Jurkat, Clone E6-1 (cell line): ENCODE results near the gene NSL1.
"Not testable (repeated sequence)": the region's sequence is repeated elsewhere in the genome, so short reads cannot be mapped to it uniquely, and the experiment has no call there.

ENCODE experiments used
- DNase-seq: peaks from one replicate; pipeline ENCODE4 v3.0.0-alpha.2; 2011; ENCODE audit warnings: low read depth, low spot score
- H3K4me3 ChIP-seq: 2 replicates; pipeline ENCODE4 v1.5.1; 2011; ENCODE audit warnings: mild to moderate bottlenecking, low read length, control low read depth, moderate library complexity

NSL1 gene

DNA sequence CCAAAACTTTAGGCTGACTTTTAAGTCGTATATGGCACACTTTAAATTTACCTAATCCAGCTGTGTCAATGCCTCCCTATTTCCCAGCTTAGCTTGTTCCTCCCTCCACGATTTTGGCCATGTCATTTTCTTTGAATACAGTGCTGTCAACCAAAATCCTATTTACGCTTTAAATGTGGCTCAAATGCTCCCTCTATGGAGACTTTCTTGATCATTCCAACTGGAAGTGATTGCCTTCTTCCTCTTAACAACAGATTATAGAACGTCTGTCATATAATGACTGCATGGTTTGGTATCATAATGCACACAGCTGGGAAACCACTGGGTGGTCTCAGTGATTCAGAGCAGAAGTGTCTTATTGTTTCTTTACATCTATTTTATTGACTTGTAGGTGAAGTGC lies 73.1 kb downstream of the NSL1 start:
- DNase-seq = no peak
- H3K4me3 ChIP-seq = no peak overlapping the region

DNA sequence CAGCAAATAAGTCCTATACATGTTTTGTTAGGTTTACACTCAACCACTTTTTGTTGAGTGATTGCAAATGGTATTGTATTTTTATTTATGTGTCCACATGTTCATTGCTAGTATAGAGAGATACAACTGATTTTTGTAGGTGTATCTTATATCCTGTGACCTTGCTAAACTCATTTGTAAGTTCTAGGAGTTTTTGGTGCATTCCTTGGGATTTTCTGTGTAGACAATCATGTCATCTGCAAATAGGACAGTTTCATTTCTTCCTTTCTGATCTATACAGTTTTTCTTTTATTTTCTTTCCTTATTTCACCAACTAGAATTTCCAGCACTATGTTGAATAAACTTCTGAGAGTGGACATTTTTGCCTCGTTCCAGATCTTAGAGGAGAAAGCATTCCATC lies 75.4 kb downstream of the NSL1 start:
- H3K4me3 ChIP-seq = no peak overlapping the region
- DNase-seq = no peak

DNA sequence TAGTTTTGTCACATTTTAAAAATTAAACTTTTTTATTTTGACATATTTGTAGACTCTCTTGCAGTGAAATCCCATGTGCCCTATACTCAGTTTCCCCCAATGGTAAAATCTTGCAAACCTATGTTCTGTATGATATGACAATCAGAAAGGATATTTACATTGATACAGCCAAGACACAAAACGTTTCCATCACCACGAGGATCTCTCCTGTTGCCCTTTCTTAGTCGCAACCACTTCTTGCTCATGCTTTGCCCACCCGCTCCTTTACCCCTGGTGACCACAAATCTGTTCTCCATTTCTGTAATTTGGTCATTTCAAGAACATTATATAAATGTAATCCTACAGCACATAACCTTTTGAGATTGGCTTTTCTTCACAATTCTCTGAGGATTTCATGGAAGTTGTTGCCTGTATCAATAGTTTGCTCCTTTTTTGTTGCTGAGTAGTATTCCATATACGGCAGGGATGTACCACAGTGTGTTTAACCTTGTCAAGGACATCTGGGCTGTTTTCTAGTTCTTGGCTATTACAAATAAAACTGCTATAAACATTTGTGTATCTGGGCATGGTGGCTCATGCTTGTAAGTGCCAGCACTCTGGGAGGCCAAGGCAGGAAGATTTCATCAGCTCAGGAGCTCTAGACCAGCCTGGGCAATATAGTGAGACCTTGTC lies 78.0 kb downstream of the NSL1 start:
- H3K4me3 ChIP-seq = no peak overlapping the region
- no peak for DNase-seq

DNA sequence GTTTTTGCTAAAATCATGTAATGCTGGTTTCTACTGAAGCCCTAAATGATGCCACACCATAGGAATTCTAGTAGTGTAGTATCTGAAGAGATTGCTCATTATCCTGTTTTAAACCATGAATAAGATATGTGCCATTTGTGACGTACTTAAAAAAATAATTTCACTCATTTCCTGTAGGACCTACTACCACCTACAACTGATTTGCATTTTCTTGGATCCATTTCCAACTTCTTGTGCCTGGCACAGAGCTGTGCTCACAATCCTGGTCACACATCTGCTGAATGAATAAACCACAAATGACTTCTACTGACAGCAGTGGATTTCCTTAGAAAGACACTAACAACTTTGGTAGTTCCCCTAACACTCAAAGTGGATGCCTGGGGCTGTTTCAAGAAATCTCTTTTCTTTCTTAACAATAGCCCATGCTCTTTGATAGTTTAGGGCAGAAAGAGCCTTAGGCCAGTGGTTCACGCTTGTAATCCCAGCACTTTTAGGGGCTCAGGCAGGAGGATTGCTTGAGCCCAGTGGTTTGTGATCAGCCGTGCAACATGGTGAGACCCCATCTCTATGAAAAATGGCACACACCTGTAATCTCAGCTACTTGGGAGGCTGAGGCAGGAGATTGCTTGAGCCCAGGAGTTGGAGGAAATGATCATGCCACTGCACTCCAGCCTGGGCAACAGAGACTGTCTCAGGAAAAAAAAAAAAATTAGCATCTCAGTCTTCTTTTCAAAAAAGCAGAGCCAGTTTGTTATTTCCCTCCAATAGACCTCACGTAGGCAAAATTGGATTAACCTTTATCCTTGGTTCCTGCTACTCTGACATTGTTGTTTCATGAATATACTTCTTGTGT lies 78.9 kb downstream of the NSL1 start:
- DNase-seq = peak; percentile 10
- no peak overlapping the region for H3K4me3 ChIP-seq

DNA sequence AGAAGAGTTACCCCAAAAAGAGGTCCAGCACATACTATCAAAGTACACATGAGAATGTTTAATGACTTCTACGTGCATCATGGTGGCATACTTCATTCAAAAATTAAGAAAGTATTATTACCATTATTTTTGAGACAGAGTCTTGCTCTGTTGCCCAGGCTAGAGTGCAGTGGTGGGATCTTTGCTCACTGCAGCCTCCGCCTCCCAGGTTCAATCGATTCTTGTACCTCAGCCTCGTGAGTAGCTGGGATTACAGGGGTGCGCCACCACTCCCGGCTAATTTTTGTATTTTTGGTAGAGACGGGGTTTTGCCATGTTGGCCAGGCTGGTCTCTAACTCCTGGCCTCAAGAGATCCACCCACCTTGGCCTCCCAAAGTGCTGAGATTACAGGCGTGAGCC lies 79.6 kb downstream of the NSL1 start:
- not testable (repeated sequence) for DNase-seq, H3K4me3 ChIP-seq

DNA sequence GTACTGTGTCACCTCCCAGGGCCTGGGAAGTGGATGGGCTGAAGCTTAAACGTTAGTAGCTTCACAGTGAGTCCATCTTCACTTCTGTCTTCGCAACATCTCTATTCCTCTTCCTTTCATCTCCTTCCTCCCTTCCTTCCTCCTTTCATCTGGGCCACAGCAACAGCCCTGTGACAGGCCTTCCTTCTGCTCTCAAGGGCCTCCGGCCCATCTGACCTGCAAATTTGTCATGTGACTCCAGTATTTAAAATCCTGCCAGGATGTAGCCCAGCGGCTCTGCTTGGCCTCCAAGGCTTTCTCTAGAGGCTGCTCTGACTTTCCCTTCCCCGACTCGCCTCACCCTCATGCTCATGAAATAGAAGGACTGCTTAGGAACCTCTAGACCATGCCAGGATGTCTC lies 81.0 kb downstream of the NSL1 start:
- no peak for DNase-seq
- no peak overlapping the region for H3K4me3 ChIP-seq

DNA sequence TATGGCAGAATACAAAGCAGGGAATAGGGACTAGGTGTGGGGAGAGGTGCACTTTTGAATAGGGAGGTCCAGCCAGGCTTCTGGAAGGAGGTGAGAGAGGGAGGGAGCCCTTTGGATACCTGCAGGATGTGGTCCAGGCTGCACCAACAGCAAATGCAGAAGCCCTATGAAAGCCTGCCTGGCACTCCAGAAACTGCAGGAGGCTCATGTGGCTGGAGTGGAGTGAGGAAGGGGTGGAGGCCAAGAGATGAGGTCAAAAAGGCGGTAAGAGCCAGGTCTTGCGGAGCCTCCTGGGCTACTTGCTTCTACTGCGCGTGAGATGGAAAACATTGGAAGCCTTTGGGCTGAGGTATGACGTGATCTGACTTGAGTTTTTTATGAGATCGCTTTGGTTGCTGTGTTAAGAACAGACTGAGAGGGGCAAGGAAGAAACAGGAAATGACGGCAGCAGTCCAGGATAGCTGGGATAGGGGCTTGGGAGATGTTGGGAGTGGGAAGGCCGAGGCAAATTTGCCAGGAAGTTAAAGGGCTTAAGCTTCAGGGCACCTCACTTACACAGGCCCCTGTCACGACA lies 87.5 kb downstream of the NSL1 start:
- no peak for DNase-seq
- H3K4me3 ChIP-seq = no peak overlapping the region

DNA sequence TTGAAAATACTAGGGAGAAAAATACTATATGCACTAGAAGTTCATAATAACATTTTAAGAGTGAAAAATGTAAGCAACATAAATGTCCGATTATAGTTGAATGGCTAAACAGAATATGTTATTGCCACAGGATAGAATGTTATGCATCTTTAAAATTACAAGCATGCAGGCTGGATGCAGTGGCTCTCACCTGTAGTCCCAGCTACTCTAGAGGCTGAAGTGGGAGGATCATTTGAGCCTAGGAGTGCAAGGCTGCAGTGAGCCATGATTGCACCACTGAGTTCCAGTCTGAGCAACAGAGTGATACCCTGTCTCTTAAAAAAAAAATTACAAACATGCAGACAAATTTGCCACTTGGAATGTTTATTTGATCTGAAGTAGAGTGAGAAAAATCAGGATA lies 88.9 kb downstream of the NSL1 start:
- H3K4me3 ChIP-seq = no peak overlapping the region
- no peak for DNase-seq

DNA sequence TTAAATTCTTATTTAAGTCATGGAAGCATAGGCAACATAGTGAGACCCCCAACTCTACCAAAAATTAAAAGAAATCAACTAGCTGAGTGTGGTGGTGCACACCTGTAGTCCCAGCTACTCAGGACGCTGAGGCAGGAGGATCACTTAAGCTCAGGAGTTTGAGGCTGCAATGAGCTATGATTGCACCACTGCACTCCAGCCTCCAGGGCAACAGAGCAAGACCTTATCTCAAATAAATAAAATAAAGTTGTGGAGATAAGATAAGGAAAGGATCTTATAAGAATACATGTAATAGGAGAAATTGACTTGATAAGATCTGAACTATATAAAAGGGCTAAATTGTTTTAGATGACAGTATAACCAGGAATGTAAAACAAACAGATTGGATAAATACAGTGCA lies 89.7 kb downstream of the NSL1 start:
- H3K4me3 ChIP-seq = no peak overlapping the region
- no peak for DNase-seq

DNA sequence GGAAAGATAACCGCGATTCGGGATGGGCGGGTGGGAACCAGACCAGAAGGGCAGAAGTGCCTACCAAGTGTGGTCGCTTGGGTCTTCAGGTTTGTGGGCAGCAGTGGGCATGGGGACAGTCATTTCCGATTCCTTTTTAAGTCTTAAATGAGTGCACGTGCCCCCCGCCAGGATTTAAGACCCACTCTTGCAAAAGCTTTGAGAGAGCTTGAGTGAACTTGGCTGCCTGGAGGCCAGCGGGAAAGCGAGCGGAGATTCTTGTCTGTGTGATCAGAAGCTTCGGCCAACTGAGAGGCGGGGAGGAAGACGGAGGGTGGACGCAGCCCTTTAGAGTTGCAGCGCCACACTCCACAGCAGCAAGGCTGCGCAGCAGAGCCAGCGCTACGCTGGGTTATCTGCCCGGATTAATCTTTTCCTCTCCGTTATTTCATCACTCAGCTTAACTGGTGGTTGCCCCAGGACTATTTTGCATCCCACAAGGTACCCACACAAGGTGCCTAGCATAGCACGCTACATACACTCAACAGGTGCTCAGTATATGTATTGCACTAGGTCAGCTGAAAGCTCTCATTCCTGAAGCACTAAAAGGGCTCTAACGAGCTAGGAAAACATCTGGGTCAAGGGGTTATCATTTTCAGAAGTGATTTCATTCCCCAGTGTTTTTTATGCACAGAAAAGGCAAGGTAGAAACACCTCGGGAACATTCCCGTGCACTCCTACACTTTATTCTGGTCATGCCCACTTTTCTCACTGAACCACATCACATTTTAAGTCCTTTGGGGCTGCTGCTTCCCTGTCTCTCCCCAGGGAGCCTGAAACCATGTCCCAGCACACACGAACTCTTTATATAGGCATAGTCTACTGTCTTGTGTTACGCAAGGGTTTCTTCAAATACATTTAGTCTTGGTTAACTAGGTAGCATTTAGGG lies 90.4 kb downstream of the NSL1 start:
- H3K4me3 ChIP-seq = no peak overlapping the region
- DNase-seq = no peak

DNA sequence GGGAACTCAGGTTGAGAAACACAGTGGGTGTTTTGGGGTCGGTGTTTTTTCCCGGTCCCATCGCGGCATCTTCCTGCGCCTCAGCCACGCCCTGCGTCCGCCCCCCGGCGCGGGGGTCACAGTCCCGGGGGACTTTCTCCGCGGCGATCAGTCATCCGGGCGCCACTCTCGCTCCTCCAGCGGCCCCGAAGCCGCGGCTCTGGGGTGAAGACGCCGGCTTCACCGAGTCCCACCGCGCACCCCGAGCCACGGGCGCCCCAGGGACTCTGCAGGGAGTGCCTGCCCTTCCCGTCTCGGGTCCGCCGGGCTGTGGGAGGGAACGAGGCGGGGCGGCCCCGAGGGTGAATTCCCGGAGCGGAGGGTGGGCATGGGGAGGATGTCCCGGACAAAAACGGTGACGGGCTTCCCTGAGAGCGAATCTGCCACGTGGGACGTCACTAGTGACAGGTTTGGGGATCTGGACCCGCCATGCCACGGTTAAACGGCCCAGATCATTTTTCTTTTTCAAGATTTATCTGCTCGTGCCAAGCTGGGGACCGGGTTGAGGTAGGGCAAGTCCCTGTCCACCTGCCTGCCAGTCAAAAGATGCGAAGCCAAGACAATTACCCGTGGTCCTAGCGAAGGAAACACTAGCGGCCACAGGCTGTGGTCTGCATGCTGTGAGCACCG lies 91.2 kb downstream of the NSL1 start:
- no peak for DNase-seq

DNA sequence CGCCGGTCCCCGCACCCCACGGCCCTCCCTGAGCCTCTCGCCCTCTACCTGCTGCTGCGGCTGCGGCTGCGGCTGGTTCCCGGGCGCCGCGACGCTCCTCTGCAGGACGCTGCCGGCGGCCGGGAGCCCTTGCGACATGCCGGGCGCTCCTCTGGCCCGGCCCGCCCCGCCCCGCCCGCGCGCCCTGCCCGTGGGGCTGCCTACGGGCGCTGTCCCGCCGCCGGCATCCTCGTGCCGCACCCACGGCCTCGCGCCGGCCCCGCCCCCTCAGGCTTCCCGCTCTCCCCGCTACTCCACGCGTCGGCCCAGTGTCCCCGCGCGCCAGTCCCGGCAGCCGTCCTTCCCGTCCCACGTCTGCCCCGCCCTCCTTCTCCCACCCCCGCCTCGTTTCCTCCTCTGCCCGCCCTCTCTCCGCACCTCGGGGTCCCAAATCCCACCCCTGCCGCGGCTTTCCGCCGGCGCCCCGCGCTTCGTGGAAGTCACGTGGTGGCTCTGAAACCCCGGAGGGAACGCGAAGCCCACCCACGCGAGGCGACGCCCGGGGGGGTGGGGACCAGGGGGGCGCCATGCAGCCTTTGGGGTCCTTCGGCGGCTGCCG lies 91.9 kb downstream of the NSL1 start, which contains the start of gene BATF3:
TSS of gene BATF3 (minus strand) at position 216 of the 598 bp plus-strand sequence. CDS start at position 138, 78 bp downstream.
- H3K4me3 ChIP-seq = peak within 1 kb of the TSS; percentile 66
- peak; percentile 56 for DNase-seq

More for the DNA sequence above, 91.2 kb downstream of the NSL1 start:
- peak overlapping the region; percentile 66 for H3K4me3 ChIP-seq

DNA sequence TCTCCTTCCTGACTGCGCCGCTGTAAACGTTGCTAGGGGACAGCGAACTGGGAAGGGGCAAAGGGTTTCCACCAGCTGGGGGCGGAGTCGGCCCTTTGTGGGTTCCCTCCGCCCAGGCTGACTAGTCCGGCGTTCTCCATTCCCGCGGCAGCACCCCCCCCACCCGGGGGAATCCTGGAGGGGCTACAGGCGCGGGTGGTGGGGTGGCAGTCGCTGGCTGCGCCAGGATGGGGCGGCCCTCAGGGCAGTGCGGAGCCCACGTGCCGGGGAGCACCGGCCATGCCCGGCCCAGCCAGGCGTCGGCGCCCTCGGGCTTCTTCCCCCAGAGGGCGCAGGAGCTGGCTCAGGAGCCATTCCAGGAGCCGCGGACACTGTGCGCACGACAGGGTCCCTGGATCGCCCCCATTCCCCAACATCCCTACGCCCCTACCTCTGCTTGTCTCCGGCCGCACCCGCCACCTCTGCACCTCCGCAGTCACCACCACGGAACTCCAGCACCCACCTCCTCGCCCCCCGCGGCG lies 92.4 kb downstream of the NSL1 start:
- H3K4me3 ChIP-seq = peak overlapping the region; percentile 66
- DNase-seq = peak; percentile 18

DNA sequence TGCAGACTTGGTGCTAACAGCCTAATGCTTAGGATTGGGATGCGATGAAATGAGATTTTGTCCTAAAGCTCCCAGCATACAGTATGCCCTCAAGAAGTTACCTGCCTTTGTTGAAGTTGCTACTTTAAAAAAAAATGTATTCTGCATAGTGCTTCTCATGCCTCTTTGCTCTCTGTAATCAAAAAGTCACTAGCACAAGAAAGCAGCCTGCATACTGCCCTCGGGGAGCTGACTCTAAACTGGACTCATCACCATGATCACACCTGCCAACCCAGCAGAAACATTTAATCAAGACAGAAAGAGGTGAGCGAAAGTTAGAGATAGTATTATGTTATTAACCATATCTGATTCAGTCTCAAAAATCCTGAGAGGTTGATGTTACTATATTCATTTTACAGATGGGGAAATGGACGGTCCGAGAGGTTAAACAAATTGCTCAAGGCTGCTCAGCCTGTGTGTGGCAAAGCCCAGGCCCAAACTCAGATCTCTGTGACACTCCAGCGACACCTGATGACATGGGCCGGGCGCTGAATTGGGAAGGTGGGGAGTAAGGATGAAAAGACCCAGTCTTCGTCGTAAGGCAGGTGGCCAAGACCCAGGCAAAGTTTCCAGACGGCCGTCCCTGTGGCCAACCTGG lies 93.0 kb downstream of the NSL1 start:
- DNase-seq = no peak

DNA sequence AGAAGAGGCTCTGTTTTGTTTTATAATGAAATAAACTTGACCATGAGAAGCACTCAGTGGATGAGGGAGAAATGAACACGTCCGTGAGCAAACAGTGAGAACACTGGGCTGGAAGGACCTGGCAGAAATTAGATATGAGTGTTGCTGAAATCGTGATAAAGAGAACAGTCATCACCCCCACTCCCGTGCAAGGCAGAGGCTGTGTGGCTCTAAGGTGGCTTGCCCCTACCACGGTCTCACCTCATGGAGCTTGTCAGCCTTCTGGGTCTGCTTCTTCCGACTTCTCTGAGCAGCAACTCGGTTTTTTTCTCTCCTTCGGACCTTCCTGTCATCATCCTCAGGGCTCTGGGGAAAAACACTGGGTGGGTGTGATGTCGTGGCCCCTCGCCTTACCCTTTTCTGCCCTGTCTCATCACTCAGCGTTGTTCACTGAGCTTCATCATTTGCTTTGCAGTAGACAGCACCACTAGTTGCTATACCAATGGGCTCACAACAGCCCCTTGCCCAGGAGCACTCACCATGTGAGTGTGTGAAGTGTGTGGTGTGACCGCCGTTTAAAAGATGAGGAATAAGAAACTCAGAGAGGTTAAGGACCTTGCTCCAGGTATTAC lies 94.8 kb downstream of the NSL1 start:
- DNase-seq = no peak
- H3K4me3 ChIP-seq = no peak overlapping the region

More for the DNA sequence above, 93.0 kb downstream of the NSL1 start:
- peak overlapping the region; percentile 66 for H3K4me3 ChIP-seq

DNA sequence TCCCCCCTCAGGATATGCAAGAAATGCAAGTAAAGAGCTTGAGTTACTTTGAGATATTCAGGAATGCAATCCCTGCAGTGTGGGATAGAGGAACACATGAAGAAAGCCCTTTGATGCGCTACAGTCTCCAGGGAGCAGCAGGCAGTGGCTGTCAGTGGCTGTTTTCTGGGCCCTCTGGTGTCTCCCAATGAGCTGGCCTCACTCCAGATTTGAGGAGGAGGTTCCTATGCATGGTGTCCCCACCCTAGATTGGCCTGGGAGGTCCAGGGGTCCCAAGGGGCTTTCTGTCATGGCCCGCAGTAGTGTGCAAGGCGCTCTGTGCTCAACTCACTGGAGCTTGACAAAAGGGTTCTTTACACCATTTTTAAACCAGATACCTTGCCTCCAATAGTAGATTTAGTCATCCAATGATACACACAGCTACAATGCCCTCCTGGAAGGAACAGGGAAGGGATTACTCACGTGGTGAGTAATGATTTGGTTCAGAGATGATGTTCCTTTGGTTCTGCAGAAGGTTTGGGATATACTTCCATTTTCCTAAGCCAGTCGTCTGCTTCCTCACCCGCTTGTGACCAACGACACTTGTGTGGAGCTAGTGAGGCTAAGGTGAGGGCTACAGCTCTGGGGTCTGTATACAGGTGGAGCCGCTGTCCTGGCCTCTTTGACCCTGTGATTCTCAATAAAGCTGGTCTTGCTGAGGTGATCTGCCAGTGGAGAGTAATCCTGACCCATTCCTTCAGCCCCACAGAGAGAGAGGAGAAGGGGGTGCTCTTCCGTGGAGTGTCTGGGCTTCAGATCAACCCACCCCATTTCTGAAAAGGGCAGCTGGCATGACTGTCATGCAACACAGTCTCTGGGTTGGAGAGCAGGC lies 98.6 kb downstream of the NSL1 start:
- no peak for DNase-seq

More for the DNA sequence above, 98.6 kb downstream of the NSL1 start:
- no peak overlapping the region for H3K4me3 ChIP-seq
